ENCODE measurements around the gene POLR2L.

Gene POLR2L

DNA sequence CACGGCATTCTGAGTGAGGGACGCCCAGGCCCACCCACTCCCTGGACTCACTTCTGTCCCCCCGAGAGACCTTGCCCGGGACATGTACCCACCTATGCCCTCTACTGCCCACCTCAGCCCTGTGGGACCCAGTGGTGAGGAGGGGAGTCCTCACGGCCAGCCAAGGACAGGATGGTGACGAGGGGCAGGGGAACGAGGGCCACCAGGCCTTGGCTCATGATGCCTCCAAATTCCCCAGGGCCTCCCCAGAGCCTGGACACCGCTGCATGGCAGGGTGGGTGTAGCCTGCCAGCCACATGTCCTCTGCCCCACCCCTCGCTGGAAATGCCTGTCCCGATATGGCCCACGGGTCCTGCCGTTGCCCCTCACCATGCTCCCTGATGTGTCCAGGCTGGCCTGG, 26.5 kb upstream of the POLR2L start:
- DNase-seq (ENCODE audit: low read depth) = no peak

DNA sequence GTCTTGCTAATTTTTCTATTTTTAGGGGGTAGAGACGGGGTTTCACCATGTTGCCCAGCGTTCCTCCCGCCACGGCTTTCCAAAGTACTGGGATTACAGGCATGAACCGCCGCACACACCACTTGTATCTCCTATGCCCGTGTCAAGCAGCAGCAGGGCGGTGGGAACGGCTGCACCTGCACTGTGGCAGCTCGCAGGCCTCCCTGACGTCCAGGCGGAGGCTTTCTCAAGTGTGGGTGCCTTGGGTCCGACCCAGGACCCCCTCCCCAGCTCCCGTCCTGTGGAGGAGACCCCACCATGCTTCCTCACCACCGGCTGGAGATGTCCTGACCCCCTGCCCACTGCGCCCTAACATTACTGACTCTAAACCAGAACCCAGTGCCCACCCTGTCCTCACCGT, 26.1 kb upstream of the POLR2L start:
- DNase-seq (ENCODE audit: low read depth) = no peak

DNA sequence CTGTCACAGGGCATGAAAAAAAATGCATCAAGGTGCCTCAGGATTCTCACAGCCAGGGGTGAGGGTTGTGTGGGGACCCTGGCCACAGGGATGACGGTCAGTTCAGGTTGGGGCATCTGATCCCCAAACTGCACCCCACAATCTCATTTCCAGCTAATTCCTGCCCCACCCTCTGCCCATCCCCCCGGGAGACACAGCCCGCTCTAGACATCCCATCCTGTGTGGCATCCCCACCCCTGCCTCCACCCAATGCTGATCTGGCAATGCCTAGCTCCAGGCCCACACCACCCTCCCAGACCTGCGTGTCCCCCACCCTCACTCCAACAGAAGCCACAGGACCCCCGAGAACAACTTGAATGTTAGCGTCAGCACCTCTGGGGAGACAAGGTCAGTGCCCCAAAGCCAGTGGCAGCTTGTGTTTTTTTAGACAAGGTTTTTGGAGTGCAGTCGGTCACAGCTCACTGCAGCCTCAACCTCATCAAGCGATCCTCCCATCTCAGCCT, 25.6 kb upstream of the POLR2L start:
- no peak for DNase-seq (ENCODE audit: low read depth)

GRCh38 chr11:866481-866880, 24.2 kb upstream of the POLR2L start:
- no peak for DNase-seq (ENCODE audit: low read depth)

GRCh38 chr11:865462-866430, 23.4 kb upstream of the POLR2L start:
- DNase-seq (ENCODE audit: low read depth) = no peak

GRCh38 chr11:864898-865297, 22.6 kb upstream of the POLR2L start:
- no peak for DNase-seq (ENCODE audit: low read depth)

GRCh38 chr11:863910-864827, 21.8 kb upstream of the POLR2L start:
- no peak for DNase-seq (ENCODE audit: low read depth)

- DNase-seq (ENCODE audit: low read depth) = no peak
Observed at GRCh38 chr11:863023-863909, 20.9 kb upstream of the POLR2L start.

DNA sequence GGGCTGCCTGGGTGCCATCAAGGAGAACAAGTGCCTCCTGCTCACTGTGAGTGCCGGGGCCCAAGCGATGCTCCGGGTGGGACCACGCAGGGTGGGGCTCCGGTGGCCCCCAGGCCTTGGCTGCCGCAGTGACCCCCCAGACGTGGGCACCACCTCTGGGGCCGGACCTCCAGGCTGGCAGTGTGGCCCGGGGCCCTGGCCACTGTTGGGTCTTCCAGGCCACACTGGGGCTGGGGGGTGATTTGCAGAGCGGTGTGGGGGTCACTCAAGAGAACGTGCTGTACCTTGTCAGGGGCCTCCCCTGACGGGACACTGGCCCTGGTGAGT, 20.3 kb upstream of the POLR2L start:
- no peak for DNase-seq (ENCODE audit: low read depth)

- no peak for DNase-seq (ENCODE audit: low read depth)
Observed at GRCh38 chr11:862081-862661, 19.8 kb upstream of the POLR2L start.

- DNase-seq (ENCODE audit: low read depth) = no peak
Observed at GRCh38 chr11:861105-861479, 18.8 kb upstream of the POLR2L start.

DNA sequence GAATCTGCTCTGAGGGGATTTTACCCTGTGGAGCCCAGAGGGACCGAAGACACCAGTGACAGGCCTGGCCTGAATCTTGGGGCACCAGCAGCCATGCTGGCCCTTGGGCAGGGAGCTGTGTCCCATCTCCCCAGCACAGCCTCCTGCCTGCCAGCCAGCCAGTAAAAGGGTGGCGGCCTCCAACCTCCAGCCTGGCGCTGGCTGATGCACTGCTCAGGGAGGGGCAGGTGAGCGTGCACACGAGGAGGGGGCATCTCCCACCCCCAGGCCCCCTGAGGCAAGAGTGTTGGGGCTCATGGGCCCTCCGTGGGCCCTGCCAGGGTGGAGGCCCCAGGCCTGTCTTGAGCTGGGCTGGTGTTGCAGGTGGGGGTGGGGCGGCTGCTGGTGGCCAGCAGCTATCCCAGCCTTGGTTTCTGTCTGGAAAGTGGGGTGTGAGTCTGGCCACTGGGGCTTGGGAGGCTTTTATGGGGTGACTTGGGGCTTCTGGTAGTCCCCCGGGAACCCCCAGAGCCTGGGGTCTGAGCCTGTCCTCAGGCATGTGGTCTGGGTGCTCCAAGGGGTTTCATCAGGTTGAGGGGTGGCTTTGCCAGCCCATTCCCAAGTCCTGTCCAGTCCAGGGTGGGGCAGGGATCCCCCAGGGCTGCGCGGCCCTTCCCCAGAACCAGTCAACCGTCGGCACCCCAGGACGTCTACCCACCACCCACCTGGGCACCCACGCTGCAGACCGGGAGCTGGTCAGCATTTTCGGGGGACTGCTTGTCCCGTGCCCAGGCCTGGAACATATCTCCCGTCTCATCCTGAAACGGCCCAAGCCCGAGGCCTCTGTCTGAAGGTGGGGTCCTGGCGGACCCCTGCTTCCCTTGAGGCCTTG, 18.1 kb upstream of the POLR2L start:
- DNase-seq (ENCODE audit: low read depth) = no peak

DNA sequence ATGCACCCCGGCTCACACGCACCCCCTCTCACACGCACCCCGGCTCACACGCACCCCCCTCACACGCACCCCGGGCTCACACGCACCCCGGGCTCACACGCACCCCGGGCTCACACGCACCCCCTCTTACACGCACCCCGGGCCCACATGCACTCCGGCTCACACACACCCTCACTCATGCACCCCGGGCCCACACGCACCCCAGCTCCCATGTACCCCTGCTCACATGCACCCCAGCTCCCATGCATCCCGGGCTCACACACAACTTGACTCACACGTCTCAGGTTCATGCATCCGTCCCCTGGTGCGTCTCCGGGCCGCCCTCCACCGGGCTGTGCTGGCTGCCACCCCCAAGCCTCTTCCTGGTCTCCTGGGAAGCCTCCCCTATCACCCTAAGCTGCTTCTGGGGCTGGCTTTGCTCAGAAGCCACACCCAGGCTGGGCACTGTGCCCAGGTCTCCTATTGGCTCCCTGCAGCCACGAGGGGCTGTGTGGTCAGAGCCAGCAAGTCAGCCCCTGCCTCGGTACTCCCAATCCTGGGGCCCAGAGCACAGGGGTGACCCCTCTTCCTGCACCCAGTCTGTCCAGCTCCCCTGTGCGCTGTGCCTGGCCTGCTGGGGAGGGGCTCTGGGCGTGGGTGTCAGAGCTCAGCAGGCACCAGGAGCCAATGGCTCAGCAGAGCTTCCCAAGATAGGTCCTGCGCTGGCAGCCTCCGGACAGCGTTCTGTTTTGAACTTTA, 17.2 kb upstream of the POLR2L start:
- DNase-seq (ENCODE audit: low read depth) = no peak

DNA sequence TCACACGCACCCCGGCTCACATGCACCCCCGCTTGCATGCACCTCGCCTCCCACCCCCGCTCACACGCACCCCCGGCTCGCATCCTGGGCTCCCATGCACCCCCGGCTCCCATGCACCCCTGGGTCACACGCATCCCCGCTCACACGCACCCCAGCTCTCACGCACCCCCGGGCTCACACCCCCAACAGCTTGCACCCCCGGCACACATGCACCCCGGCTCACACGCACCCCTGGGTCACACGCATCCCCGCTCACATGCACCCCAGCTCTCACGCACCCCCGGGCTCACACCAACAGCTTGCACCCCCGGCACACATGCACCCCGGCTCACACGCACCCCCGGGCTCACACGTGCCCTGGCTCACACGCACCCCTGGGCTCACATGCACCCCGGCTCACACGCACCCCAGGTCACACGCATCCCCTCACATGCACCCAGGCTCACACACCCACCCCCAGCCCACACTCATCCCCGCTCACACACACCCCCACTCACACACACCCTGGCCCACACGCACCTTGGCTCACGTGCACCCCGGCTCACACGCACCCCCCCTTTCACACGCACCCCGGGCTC, 16.5 kb upstream of the POLR2L start:
- DNase-seq (ENCODE audit: low read depth) = no peak

DNA sequence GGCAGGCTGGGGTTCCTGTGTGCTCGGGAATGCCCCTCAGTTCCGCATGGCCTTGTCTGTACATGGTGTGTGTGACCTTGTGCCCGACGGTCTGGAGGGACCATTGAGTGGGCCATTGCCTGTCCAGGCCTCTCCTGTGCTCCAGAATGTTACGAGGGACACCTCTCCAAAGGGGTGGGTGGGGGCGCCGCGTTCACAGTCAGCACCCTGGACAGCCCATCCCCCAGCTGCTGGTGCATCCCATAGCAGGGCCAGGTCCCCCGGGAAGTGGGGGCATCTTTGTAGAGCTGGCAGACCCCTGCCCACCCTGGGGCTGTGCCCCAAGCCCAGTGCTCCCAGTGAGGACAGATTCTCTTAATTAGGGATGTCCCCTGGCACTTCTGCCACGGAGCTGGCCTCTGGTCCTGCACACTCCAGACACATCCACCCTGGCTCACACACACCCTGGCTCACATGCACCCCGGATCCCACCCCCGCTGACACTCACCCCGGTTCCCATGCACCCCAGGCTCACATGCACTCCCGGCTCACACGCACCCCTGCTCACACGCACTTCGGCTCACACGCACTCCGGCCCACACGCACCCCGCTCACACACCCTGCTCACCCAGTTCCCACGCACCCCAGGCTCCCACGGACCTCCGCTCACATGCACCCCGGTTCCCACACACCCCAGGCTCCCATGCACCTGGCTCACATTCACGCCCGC, 15.9 kb upstream of the POLR2L start:
- DNase-seq (ENCODE audit: low read depth) = no peak

DNA sequence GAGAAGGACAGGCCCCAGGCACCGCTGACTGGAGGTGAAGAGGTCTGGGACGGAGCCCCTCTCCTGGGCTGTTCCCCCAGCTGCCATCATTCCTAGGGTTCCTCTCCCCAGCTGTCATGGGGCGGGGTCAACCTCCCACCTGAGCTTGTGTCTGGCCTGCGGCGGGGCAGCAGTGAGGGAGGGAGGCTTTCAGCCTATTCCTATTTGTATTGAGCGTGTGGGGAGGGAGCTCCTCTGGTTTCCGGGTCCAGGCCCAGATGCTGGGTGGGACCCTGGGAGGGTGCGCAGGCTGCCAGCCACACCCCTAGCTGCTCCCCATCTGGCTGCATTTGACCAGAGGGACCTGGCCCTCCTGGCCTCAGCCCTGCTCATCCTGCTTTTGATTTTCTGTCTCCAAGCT, 14.1 kb upstream of the POLR2L start:
- DNase-seq (ENCODE audit: low read depth) = no peak

- no peak for DNase-seq (ENCODE audit: low read depth)
Observed at GRCh38 chr11:855796-856195, 13.5 kb upstream of the POLR2L start.

DNA sequence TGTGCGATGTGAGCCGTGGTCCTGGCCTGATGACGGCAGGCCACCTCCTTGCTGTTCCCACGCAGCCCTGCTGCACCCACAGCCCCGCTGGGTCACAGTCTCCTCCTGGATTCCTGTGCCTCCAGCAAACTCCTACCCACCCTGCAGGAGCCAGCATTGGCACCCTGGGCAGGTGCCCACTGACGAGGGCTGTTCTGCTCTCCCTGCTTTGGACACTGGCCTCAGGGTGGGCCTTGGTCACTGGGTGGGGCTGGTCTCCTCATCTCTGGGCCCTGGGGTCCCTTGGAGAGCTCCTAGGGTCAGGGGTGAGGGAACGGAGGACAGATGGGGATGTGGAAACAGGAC, 13.0 kb upstream of the POLR2L start:
- DNase-seq (ENCODE audit: low read depth) = no peak
